Kidney epithelial cell (primary cell): ENCODE measurements around the gene NEU1. TPM values are rescaled to one million over a fixed set of nuclear protein-coding genes. Genes with fewer than 3 reads are reported as not detected.
A peak's percentile ranks its signal among the peaks of the same experiment; 100 is the strongest.

Source experiments
- DNase-seq: peaks from one replicate; pipeline ENCODE4 v3.0.0-alpha.2; 2010; ENCODE audit warnings: low read depth
- H3K27me3 ChIP-seq: 2 replicates; pipeline ENCODE4 v1.6.0; 2011; ENCODE audit warnings: low read length; ENCODE audit not compliant: control insufficient read depth, insufficient read depth
- H3K36me3 ChIP-seq: 2 replicates; pipeline ENCODE4 v1.5.1; 2011; ENCODE audit warnings: low read length; ENCODE audit not compliant: control insufficient read depth, insufficient read depth
- H3K4me3 ChIP-seq: 2 replicates; pipeline ENCODE4 v1.5.1; 2011; ENCODE audit warnings: low read depth, mild to moderate bottlenecking, control low read depth, low read length
- CTCF ChIP-seq: IDR thresholded peaks from 2 replicates; pipeline ENCODE4 v1.5.1; 2011; ENCODE audit warnings: mild to moderate bottlenecking, moderate library complexity, low read length, control low read depth, inconsistent platforms; ENCODE audit not compliant: insufficient read depth, poor library complexity, severe bottlenecking
- total RNA-seq: library from RNA; depleted of rRNA; stranded (reverse); fragments of >200 nt; gene quantifications from 2 replicates; pipeline ENCODE4 v1.2.3, GENCODE V29; 2015

NEU1 gene
- total RNA-seq, 1 donor from 2014 or later: 152 TPM

GRCh38 chr6:31881136-31881859, 18.7 kb upstream of the NEU1 start:
- no peak for TF ChIP-seq CTCF
- Histone ChIP-seq H3K36me3 (peaks cover 5% of the 10 kb centered on the region), H3K4me3 (no peak overlapping the region), H3K27me3 (no peaks in the 10 kb centered on the region)
- DNase-seq: no peak

GRCh38 chr6:31880616-31881015, 18.0 kb upstream of the NEU1 start:
- H3K27me3 ChIP-seq: no peaks in the 10 kb centered on the region
- TF ChIP-seq CTCF: no peak

GRCh38 chr6:31879901-31880300, 17.3 kb upstream of the NEU1 start:
- H3K4me3 ChIP-seq: no peak overlapping the region
- H3K36me3 ChIP-seq: peaks cover 5% of the 10 kb centered on the region
- no peak for DNase-seq
- TF ChIP-seq CTCF: no peak
- no peaks in the 10 kb centered on the region for H3K27me3 ChIP-seq

More at GRCh38 chr6:31880616-31881015, 18.0 kb upstream of the NEU1 start:
- no peak overlapping the region for H3K4me3 ChIP-seq
- peaks cover 5% of the 10 kb centered on the region for H3K36me3 ChIP-seq
- DNase-seq: no peak

- H3K27me3 ChIP-seq: no peaks in the 10 kb centered on the region
- H3K4me3 ChIP-seq: no peak overlapping the region
- DNase-seq: no peak
- H3K36me3 ChIP-seq: peaks cover 5% of the 10 kb centered on the region
- no peak for TF ChIP-seq CTCF
Measured at GRCh38 chr6:31879143-31879542, 16.5 kb upstream of the NEU1 start.

- H3K4me3 ChIP-seq: peak within 1 kb of the TSS; percentile 20
- peaks cover 5% of the 10 kb centered on the region for H3K36me3 ChIP-seq
- no peak for DNase-seq
- no peaks in the 10 kb centered on the region for H3K27me3 ChIP-seq
- no peak for TF ChIP-seq CTCF
Measured at GRCh38 chr6:31878726-31879125, 16.1 kb upstream of the NEU1 start, which contains the start of gene SLC44A4. Gene SLC44A4 (minus strand): TSS chr6:31878997. CDS start chr6:31878980, 17 bp downstream.

- TF ChIP-seq CTCF: no peak
- Histone ChIP-seq H3K4me3 (no peak overlapping the region), H3K27me3 (no peaks in the 10 kb centered on the region), H3K36me3 (peaks cover 5% of the 10 kb centered on the region)
- no peak for DNase-seq
Measured at GRCh38 chr6:31878222-31878621, 15.6 kb upstream of the NEU1 start.
